SK-N-SH treated with all-trans-retinoic acid at 6 μM for 48 hours (cell line): ENCODE results near the gene LRPPRC.

Source experiments
- CSDC2 ChIP-seq: fragments of 250-450 bp; sonication (Bioruptor Pico); IDR thresholded peaks from 2 replicates; pipeline ENCODE4 v1.5.0; 2020; ENCODE audit warnings: mild to moderate bottlenecking, moderate library complexity
- OSR1 ChIP-seq: fragments of 250-450 bp; sonication (Bioruptor Pico); IDR thresholded peaks from 2 replicates; pipeline ENCODE4 v1.8.0; 2022; ENCODE audit warnings: moderate library complexity, mild to moderate bottlenecking, inconsistent platforms
- TOX ChIP-seq: fragments of 250-450 bp; sonication (Bioruptor Pico); IDR thresholded peaks from 2 replicates; pipeline ENCODE4 v1.8.0; 2021; ENCODE audit warnings: mild to moderate bottlenecking, moderate library complexity, borderline replicate concordance
- TF ChIP-seq, protein P1 (sequence below): fragments of 250-450 bp; sonication (Bioruptor Pico); IDR thresholded peaks from 2 replicates; pipeline ENCODE4 v1.8.0; 2021; ENCODE audit warnings: low read depth, mild to moderate bottlenecking, moderate library complexity, borderline replicate concordance
- TF ChIP-seq, protein P2 (sequence below): fragments of 250-450 bp; sonication (Bioruptor Pico); IDR thresholded peaks from 2 replicates; pipeline ENCODE4 v1.8.0; 2020; ENCODE audit warnings: mild to moderate bottlenecking, moderate library complexity, borderline replicate concordance

DNA sequence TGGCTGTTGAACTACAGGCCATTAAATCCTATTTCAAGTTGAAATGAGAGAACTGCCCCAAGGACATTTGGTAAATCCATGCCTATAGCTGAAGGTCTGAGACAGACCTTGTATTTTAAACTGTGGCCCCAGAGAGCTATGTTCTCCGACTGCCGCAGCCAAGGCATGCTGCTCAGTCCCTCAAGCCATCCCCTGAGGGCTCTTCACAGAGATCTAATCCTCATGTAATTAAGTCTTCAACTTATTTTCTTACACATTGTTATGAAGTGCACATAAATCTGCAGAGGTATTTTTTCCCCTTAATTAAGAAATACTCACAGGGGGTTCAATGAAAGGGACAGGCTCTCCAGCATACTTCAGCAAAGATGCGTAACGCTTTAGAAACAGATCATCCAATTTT lies 106.4 kb downstream of the LRPPRC start:
- no peak for TF ChIP-seq CSDC2 (CRISPR knock-in tag)
- no peak for TF ChIP-seq OSR1
- TF ChIP-seq, protein P1, sequence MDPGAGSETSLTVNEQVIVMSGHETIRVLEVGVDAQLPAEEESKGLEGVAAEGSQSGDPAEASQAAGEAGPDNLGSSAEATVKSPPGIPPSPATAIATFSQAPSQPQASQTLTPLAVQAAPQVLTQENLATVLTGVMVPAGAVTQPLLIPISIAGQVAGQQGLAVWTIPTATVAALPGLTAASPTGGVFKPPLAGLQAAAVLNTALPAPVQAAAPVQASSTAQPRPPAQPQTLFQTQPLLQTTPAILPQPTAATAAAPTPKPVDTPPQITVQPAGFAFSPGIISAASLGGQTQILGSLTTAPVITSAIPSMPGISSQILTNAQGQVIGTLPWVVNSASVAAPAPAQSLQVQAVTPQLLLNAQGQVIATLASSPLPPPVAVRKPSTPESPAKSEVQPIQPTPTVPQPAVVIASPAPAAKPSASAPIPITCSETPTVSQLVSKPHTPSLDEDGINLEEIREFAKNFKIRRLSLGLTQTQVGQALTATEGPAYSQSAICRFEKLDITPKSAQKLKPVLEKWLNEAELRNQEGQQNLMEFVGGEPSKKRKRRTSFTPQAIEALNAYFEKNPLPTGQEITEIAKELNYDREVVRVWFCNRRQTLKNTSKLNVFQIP (CRISPR knock-in tag): no peak
- TF ChIP-seq, protein P2, sequence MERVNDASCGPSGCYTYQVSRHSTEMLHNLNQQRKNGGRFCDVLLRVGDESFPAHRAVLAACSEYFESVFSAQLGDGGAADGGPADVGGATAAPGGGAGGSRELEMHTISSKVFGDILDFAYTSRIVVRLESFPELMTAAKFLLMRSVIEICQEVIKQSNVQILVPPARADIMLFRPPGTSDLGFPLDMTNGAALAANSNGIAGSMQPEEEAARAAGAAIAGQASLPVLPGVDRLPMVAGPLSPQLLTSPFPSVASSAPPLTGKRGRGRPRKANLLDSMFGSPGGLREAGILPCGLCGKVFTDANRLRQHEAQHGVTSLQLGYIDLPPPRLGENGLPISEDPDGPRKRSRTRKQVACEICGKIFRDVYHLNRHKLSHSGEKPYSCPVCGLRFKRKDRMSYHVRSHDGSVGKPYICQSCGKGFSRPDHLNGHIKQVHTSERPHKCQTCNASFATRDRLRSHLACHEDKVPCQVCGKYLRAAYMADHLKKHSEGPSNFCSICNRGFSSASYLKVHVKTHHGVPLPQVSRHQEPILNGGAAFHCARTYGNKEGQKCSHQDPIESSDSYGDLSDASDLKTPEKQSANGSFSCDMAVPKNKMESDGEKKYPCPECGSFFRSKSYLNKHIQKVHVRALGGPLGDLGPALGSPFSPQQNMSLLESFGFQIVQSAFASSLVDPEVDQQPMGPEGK (CRISPR knock-in tag): no peak
- TF ChIP-seq TOX (CRISPR knock-in tag): no peak
